ENCODE results near the gene ABHD2.
"Not testable (repeated sequence)": the region's sequence is repeated elsewhere in the genome, so short reads cannot be mapped to it uniquely, and the experiment has no call there.

ABHD2 gene

DNA sequence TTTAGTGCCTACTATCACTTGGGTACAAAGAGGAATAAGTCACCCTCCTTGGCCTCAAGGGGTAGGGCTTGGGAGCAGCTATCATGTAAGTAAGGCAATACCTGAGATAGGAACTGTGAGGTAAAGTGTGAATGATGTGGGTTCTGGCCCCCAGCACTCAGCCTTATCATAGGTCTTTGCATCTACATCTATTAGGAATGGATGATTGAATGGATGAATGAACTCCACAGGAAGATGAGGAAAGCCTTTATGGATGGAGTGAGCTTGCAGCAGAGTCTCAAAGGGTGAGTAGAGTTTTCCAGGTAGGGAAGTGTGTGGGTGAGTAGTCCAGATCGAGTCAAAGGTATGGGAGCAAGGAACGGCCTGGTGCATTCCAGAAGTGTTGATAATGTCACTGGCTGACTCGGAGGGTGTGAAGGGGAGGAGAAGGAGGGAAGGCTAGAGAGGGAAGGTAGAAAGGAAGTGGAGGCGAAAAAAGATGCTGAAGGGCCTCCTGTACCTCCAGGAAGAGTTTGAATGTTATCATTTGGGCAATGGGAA is 13.1 kb upstream of the ABHD2 start:
- DNase-seq (ENCODE audit: low read depth), result no peak

DNA sequence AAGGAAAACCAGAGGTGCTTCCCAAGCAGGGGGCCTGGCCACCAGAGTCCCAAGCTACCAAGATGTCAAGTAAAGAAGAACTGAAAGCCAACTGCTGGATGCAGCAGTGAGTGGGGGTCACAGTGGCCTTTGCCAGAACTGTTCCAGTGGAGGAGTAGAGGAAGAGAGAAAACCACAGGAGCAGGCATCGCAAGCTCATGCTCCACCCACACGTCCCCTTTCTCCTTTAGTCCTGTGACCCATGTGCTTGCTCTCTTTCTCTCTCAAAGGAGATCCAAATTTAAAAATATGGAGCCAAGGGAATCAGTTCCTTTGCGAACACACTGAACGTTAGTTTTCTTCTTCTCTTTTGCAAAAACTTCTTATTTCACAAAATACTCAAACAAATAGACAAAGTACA is 12.4 kb upstream of the ABHD2 start:
- no peak for DNase-seq (ENCODE audit: low read depth)

DNA sequence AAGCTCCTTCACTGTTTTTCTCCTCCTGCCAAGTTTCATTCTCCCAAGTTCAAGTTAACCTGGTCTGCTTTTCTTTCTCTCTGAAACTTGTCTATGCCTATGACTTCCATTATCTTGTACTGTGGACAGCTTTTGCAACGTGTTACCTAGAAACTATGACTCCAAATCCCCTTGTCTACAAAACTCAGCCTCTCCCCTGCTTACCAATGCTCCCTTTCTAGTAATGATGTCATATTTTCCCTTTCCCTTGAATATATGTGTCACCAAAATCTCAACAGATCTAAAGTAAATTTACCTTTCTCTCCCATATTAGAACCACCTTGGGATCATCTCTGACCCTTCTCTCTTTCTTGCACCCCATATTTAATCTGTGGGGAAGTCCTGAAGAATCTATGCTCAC is 10.5 kb upstream of the ABHD2 start:
- DNase-seq (ENCODE audit: low read depth), result no peak

DNA sequence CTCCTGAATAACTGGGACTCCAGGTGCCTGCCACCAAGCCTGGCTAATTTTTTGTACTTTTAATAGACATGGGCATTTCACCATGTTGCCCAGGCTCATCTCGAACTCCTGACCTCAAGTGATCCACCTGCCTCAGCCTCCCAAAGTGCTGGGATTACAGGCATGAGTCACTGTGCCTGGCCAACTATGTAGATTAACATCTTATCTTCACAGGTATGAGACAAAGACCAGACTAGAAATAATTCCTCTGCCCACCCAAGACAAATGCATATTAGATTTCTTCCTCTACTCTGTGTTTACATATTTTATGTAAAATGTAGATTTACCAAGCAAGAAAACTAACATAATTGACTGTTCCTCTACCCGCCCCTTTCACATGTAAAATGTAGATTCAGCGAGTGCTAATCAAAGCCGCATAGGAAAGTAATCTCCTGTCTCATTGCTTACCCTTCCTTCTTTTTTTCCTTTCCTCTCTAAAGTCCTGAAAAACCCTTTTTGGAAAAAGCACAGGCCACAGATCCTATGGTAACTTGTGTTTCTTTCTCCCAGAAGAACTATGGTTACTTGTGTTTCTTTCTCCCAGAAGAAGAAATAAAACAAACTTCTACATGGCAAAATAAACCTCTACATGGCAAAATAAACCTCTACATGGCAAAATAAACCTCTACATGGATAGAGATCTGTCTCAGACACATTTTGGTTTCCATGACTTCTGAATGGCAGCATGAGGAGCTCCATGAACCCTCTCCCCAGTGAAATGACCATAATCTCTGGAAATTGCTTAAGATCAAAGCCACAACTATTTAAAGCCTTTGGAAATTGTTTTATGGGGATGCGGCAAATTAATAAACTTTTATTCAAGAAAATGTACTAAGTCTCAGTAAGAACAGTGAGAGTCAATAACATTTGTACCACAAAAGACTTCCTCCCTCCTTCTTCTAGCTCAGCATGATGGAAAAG is 9.1 kb upstream of the ABHD2 start:
- DNase-seq (ENCODE audit: low read depth), result no peak

DNA sequence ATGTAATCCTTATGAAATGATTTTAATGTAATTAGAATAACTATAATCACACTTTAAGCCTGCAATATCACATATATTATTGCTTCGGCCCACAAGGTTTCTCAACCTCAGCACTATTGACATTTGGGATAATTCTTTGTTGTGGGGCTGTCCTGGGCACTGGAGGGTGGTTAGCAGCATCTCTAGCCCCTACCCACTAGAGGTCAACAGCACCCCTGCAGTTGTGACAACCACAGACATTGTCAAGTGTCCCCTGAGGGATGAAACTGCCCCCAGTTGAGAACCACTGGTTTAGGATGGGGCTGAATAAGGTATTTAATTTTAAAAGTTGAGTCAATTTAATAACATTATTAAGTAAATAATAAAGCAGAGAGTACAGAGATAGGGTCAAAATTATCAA is 6.4 kb upstream of the ABHD2 start:
- DNase-seq (ENCODE audit: low read depth), result no peak

DNA sequence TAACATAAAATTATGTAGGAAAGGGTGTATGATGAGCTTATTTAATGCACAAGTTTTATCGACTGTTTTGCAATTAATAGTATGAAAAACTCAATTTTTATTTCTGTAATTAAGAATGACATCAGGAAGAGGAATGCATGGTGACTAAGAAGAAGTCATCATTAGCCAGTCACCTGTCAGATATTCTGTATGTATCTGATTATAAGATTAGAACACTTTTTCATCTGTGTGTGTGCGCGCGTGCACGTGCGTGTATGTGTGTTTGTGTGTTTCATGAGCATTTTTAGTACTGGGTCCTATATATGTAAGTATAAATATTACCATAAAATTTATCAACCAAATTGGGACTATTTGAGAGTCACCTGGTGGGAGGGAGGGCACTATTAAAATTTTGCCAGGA is 5.0 kb upstream of the ABHD2 start:
- no peak for DNase-seq (ENCODE audit: low read depth)

DNA sequence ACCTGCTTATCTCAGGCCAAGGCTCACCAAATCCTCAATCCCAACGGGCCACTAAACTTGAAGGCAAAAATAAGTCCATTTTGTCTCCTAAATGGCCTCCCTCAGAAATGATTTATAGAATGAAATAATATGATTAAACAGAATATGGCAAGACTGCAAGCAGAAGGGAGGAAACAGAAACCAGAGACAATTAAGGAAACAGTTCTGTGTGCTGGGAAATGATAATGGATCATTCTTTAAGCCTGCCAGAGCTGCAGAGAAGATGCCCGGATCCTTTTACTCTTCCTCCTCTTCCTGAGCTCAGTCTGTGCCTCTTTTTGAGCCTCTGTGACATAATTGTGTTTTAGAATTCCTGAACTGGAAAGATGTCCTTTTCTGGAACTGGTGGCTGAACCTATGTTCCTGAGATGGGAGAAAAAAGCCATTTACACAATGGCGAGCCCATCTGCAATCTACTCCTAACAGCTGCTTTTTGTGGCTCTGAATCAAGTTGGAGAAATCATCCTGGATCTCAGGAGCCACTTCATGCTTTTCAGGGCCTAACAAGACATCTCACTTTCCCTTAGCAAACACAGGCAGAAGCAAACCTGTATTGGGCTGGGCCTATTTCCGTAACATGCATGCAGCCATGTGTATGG is 2.8 kb upstream of the ABHD2 start:
- DNase-seq (ENCODE audit: low read depth), result no peak

DNA sequence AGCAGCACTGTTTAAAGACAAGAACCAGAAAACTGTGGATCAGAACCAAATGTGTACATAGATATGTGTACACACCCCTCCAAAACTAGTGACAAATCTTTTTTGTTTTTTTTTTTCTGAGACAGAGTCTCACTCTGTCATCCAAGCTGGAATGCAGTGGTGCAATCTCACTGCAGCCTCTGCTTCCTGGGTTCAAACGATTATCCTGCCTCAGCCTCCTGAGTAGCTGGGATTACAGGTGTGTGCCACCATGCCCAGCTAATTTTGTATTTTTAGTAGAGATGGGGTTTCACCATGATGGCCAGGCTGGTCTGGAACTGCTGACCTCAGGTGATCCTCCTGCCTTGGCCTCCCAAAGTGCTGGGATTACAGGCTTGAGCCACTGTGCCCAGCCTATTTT is 2.3 kb upstream of the ABHD2 start:
- not testable (repeated sequence) for DNase-seq (ENCODE audit: low read depth)

DNA sequence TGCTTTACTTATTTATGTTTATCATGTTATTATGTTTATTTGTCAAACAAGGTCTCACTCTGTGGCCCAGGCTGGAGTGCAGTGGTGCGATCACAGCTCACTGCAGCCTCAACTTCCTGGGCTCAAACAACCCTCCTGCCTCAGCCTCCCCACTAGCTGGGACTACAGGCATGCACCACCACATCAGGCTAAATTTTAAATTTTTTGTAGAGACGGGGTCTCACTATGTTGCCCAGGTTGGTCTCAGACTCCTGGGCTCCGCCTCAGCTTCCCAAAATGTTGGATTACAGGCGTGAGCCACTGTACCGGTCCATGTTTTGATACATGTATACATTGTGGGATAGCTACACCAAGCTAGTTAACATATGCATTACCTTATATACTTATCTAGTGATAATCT is 1.9 kb upstream of the ABHD2 start:
- not testable (repeated sequence) for DNase-seq (ENCODE audit: low read depth)

DNA sequence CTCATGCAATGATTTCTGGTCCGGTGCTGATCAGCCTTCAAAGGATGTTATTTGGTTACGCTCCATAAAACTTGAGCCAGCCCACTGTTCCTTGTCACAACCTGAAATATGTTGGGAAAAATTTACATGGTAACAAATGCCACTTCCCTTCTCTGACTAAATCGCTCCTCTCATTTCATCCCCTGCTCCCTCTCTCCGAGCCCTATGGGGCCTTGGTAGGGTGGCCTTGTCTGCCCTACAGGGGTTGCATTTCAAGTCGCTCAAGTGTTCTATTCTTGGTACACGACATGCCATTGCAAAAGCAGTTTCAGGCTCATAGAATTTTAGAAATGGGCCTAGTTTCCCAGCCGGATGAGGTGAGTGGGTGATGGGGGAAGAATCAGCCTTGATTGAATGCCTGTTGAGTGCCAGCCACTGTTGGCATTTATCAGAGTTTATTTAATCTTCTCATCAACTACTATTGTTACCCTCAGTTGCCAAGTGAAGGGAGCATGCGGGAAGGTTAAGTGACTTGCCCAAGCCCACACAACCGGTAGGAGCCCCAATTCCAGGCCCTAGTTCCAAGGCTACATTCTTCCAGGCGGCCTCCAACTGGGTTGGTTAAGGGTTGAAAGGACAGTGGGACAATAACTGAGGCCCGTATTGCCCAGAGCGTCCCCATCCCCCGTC is 961 bp upstream of the ABHD2 start:
- DNase-seq (ENCODE audit: low read depth), result no peak

DNA sequence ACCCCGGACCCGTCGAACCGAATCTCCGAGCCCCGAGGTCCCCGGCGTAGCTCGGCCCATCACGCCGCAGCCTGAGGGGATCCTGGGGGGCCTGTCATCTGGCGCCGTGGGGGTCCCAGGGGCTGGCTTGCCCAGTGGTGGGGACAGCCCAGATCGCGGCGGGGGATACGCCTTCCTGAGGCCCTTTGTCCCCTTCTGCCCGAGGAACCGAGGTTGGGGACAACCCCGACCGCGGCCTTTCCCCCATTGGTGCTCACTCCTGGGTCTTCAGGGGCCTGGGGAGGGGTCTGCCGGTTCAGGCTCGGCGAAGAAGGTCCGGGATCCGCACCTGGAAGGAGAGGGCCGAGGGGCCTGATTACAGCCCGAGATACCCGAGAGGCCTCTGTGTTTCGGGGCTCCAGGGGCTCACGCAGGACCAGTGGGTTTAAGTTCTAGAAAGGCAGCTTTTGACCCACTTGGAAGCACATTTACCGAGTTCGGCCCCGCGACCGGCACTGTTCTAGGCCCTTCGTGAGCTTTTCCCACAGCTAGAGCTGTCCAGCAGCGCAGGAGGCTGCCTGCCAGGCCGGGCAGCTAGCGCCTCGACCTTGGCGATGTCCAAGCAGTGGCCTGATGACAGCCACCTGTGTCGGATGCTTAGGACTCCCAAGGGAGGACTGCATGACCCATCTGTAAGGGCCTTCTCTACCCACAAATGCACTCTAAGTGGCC is 504 bp downstream of the ABHD2 start:
- no peak for DNase-seq (ENCODE audit: low read depth)

DNA sequence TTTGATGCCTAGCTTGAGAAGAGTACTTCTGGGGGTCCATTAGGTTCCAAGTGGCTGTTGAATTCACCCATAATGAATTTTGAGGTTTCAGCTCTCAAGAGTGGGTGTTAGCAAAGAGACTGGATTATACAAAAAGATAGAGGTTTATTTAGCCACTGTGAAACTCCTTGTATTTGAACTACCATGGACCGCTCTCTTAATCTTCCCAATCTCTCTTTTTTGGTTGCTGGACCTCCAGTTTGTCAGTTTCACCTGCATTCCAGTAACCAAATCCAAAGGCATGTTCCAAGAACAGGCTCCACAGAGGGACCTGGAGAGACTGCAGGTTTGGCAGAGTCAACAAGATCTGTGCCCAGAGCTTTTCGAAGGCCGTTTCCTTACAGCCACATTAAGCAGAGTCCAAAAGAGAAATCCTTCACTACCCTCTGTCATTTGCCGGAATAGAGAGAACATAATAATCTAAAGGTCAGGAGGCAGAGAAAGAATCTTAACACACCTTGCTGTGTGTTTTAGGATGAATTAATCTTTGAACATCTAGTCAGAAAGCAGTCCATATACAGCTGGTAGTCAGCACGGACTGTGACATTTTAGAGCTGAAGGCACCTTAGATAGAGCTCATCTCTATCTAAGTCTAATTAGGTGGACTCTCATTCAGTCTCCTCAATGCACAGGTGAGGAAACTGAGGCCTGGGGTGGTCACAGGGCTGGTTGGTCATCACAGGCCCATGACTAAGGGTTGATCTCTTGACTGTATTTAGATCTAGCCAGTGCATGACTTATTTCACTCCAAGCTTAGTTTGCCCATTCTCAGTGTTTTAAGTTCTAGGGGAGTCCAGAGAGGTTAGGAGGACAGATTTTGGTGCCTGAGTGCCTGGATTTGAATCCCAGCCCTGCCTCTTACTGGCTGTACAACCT is 1.3 kb downstream of the ABHD2 start:
- DNase-seq (ENCODE audit: low read depth), result no peak

DNA sequence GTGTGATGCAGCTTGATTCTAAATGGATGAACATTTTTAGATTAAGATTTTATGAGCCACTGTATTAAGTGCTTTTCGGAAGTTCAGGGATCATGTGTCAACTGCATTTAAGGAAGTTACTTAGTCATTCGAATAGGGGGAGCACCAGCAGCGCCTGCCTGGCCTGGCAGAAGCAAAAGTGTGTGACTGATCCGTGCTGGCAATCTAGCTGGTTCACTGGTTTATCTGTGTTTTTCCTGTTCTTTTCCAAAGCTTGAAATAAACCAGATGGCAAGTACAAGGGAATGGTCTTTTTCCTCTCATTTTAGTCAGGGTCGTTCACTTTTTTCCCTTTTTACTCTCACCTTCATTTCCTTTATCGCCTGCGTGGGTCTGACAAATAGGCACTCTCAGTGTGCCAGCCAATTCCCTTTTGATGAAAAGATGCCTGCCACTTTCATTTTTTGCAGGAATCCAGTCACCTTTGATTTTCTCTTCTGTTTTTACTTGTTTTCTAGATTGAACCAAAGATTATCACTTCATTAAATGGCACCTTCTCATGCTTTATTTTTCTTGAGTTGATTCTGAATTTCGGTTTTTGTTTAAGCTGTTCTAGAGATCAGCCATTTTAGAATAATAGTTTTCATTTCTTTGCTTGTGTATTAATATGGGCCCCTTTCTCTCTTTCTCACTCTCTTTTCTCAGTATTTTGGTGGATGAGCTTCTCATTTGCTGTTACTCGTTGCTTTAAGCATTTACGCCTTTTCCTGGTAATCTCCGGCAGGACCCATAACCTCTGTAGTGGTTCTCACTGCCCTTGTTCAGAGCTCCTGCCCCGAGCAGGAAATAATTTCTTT is 2.8 kb downstream of the ABHD2 start:
- peak; percentile 86 for DNase-seq (ENCODE audit: low read depth)

DNA sequence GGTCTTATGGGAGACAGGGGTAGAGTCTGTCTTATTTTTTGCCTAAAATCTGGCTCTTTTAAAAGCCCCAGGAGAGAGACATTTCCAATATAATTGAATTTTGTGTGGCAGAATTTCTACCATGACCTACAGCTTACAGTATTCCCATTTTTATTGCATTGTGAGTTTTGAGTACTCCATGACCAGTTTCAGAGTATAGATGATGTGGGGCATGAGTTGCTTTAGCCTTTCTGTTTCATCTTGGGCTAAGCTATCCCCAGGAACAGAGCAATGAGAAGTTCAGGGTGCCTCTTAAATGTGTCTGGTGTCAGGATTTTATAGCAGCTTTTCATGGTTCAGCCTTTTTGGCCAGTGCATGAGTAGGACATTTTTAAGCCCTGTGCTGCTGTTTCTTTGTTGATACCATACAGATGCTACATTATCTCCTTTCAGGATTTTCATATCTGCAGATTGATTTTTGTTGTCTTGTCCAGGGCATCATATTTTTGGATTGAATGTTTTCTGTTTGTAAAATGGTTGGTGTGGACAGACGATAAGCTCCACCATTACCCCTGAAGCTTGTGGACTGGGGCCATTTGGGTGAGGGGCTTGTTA is 3.5 kb downstream of the ABHD2 start:
- no peak for DNase-seq (ENCODE audit: low read depth)

DNA sequence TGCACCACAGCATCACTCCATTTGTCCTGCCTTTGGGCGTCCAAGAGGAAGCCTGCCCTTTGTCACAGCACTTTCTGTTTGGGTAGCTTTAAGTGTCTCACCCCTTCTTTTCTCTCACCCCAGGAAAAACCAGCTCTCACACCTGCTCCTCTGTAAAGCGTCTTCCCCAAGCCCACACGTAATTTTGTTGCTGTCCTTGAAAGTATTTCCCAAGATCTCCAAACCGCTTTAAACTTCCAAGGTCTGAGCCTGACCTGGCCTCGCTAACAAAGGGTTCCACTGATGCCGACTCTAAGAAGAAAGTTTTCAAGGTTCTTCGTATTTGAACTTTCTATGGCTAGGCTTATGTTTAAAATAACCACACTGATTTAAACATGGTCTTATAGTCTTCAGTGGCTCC is 5.3 kb downstream of the ABHD2 start:
- no peak for DNase-seq (ENCODE audit: low read depth)

DNA sequence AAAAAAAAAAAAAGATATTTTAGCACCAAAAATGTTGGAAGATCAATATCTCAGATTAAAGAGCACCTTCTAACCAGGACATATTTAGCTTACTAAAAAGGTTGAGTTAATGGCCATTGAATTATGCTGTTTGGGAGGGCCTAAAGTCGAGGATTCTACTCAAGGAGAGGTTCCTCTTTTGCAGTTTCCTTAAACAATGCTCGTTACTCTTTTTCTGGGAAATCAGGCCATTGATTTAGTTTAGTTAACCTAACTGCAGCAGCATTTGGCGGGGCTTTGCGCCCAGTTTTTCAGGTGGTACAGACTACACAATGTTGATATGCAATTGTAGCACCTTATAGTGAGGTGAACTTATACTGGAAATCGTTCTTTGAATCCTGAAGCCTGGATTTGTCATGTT is 6.8 kb downstream of the ABHD2 start:
- DNase-seq (ENCODE audit: low read depth), result no peak

DNA sequence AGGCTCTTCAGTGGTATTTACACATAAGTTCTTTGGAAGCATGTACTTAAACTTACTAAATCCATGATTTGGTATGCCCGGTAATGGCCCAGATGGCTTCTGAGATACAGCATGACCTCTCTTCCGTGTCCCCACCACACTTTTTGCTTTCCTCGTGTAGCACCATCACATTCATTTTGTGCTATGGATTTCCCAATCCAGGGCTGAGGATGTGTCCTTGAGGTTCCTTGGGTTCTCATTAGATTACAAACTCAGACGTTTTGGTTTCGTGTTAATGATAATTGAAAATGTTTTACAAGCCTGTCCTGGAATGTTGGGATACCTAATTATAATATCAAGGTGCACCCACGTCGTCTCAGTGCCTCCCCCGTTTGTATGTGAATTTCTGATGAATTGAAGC is 7.3 kb downstream of the ABHD2 start:
- no peak for DNase-seq (ENCODE audit: low read depth)

DNA sequence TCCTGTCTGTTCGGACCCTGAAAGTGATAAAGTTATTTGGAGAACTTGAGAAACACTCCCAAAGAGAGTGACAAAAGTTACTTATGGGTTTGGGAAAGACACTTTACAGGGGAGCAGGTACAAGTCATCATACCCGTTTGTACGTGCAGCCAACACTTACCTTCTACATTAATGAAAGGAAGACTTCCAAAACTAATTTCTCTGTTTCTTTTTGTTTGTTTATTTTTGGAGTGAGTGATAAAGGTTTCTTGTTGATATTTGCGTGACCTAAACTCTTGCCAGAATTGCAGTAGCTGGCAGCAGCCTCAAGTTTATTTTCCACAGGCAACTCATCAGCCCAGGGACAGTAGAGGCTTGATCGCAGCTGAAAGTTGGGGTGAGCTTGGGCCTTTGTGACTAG is 8.4 kb downstream of the ABHD2 start:
- DNase-seq (ENCODE audit: low read depth), result peak; percentile 50

DNA sequence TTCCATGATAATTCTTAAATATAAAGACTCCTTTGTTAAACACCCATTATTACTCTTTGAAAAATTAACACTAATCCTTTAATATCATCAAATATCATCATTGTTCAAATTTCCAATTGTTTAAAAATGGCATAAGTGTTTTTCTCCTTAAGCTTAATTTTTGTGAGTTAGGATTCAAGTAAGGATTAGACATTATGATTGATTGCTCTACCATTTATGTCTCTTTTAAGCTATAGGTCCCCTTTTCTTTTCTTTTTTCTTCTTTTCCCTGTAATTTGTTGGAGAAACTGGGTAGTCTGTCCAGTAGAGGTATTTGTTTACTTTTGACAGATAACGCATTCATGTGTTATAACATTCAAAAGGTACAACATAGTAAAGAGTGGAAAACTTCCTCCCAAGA is 9.1 kb downstream of the ABHD2 start:
- no peak for DNase-seq (ENCODE audit: low read depth)

DNA sequence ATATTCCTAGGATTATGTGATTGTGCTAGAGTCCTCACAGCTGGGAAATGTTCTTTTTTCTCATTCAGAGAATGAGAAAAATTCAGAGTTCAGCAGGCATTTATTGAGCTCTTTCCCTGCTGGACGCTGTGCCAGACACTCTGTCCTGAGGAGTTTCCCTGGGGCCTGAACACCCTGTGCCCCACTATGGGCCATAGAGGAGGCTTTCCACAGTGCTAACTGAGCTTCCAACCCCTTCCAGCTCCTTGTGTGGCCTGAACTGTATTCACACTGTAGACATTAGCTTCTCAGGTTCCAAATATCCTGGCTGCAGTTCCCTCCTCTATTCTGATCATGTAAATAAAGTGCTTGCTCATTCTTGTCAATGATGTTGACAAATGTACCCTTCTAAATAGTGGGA is 10.0 kb downstream of the ABHD2 start:
- DNase-seq (ENCODE audit: low read depth), result no peak
